ENCODE results near the gene PBX1. TPM values are rescaled to one million over a fixed set of nuclear protein-coding genes. Genes with fewer than 3 reads are reported as not detected.

The PBX1 gene
- total and polyA plus RNA-seq, 10 of the 15 experiments (the other 5 are each of a cell fraction or from before 2014, with no cell fraction given), result 0.05 to 0.28 (median 0.11) TPM; not detected in 5

DNA sequence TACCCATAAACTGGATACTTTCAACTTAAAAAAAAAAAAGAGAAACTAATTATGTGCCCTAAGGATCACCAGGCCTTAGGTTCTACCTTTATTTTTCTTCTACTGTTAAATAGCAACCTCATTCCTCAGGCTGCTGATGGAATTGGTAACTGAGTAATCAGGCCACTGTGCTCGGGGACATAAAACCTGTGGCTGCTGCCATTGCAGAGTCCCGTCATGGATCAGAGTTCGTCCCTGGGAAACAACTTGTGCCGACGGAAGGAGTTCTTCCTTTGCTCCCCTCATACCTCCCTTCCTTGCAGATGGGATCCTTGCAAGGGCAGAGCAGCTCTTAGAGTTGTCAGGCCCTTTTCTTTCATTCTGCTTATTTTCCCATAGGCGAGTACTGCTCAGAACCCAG lies 123.6 kb downstream of the PBX1 start (continued):
- TF ChIP-seq, protein P1, sequence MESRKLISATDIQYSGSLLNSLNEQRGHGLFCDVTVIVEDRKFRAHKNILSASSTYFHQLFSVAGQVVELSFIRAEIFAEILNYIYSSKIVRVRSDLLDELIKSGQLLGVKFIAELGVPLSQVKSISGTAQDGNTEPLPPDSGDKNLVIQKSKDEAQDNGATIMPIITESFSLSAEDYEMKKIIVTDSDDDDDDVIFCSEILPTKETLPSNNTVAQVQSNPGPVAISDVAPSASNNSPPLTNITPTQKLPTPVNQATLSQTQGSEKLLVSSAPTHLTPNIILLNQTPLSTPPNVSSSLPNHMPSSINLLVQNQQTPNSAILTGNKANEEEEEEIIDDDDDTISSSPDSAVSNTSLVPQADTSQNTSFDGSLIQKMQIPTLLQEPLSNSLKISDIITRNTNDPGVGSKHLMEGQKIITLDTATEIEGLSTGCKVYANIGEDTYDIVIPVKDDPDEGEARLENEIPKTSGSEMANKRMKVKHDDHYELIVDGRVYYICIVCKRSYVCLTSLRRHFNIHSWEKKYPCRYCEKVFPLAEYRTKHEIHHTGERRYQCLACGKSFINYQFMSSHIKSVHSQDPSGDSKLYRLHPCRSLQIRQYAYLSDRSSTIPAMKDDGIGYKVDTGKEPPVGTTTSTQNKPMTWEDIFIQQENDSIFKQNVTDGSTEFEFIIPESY (IDR thresholded peaks at IDR 0.05), result no peak
- no peak for TF ChIP-seq ATF7 (IDR thresholded peaks at IDR 0.05; ENCODE audit: low read depth)
- TF ChIP-seq E2F8 (IDR thresholded peaks at IDR 0.05; ENCODE audit: low read depth, partially characterized antibody), result no peak

GRCh38 chr1:164683235-164683634 lies 124.3 kb downstream of the PBX1 start:
- ChIA-PET POLR2A (no interaction called here), CTCF (no interaction called here), SMC1A (ENCODE audit: uncharacterized antibody, unreplicated experiment) (no interaction called here), RAD21 (ENCODE audit: unreplicated experiment) (no interaction called here)
- no peaks in the 10 kb centered on the region for H3K79me2 ChIP-seq (ENCODE audit: control insufficient read depth, insufficient read depth, low read length)
- in situ Hi-C loops (cut with MboI) (no loop called here), intact Hi-C loops (cut with micrococcal nuclease; ENCODE audit: unreplicated experiment) (no loop called here)
- BruUV-seq (replicated peaks), result no TSS peak
- 37% methylated on average over 3 of the region's 3 CpGs for WGBS (ENCODE audit: insufficient coverage, insufficient replicate concordance, low lambda C conversion rate, missing lambda C conversion rate)
- H3K9ac ChIP-seq (ENCODE audit: control insufficient read depth, insufficient read depth, low read length), result no peak overlapping the region
- FAIRE-seq (no peak), ATAC-seq (no peak), DNase-seq (ENCODE audit: low read depth, low spot score) (no peak)
- no peaks in the 10 kb centered on the region for H3K4me1 ChIP-seq (ENCODE audit: control insufficient read depth, insufficient read depth, low read length)
- H3K4me2 ChIP-seq (ENCODE audit: control insufficient read depth, insufficient read depth), result no peak overlapping the region
- H3K9me3 ChIP-seq (replicated peaks; ENCODE audit: control insufficient read depth, insufficient read depth, low read length), result no peaks in the 10 kb centered on the region
- no peaks in the 10 kb centered on the region for H3K27me3 ChIP-seq (replicated peaks in 1 of 2; ENCODE audit: control insufficient read depth in 2 of 2, insufficient read depth in 2 of 2, low read length in 1 of 2)
- no peak overlapping the region for H2AFZ ChIP-seq (ENCODE audit: control insufficient read depth, low read depth, low read length)
- TF ChIP-seq IRF5 (IDR thresholded peaks at IDR 0.05; ENCODE audit: borderline replicate concordance) (no peak), ZNF274 (IDR thresholded peaks at IDR 0.05; ENCODE audit: insufficient read depth, insufficient read length) (no peak), SPI1 (IDR thresholded peaks at IDR 0.05; ENCODE audit: borderline replicate concordance, insufficient read depth, low read depth, low read length) (no peak), CHD2 (IDR thresholded peaks at IDR 0.05; ENCODE audit: borderline replicate concordance, low read depth, low read length) (no peak)
- H3K4me3 ChIP-seq, result no peak overlapping the region
- H3K27ac ChIP-seq (ENCODE audit: control insufficient read depth, insufficient read depth), result no peak overlapping the region
- H4K20me1 ChIP-seq (ENCODE audit: control insufficient read depth, insufficient read depth), result no peaks in the 10 kb centered on the region
- H3K36me3 ChIP-seq (ENCODE audit: control insufficient read depth in 2 of 2, insufficient read depth in 2 of 2, low read length in 1 of 2), result no peaks in the 10 kb centered on the region
